ENCODE results near the gene CNPPD1. TPM values are rescaled to one million over a fixed set of nuclear protein-coding genes. Genes with fewer than 3 reads are reported as not detected.

Gene CNPPD1
- total RNA-seq, 1 donor from 2014 or later, result 56.4 TPM

- DNase-seq (ENCODE audit: low spot score), result no peak
Measured at GRCh38 chr2:219179601-219180465, 3.1 kb upstream of the CNPPD1 start.

- peak; percentile 70 for DNase-seq (ENCODE audit: low spot score)
Measured at GRCh38 chr2:219178377-219179175, 1.9 kb upstream of the CNPPD1 start.

GRCh38 chr2:219177552-219178376, 1.0 kb upstream of the CNPPD1 start, which contains the start of gene RETREG2:
TSS of gene RETREG2 (plus strand) at chr2:219178275. CDS start at chr2:219178353, 78 bp downstream.
- peak; percentile 88 for DNase-seq (ENCODE audit: low spot score)

GRCh38 chr2:219175928-219176817, 552 bp downstream of the CNPPD1 start:
- DNase-seq (ENCODE audit: low spot score), result peak; percentile 65

GRCh38 chr2:219175486-219175885, 1.2 kb downstream of the CNPPD1 start:
- DNase-seq (ENCODE audit: low spot score), result no peak

GRCh38 chr2:219174801-219175200, 1.9 kb downstream of the CNPPD1 start:
- no peak for DNase-seq (ENCODE audit: low spot score)

GRCh38 chr2:219174146-219174545, 2.6 kb downstream of the CNPPD1 start:
- DNase-seq (ENCODE audit: low spot score), result no peak

- DNase-seq (ENCODE audit: low spot score), result no peak
Measured at GRCh38 chr2:219173176-219173575, 3.5 kb downstream of the CNPPD1 start.

- no peak for DNase-seq (ENCODE audit: low spot score)
Measured at GRCh38 chr2:219172231-219173154, 4.2 kb downstream of the CNPPD1 start.

GRCh38 chr2:219171231-219171651, 5.5 kb downstream of the CNPPD1 start:
- DNase-seq (ENCODE audit: low spot score), result no peak

GRCh38 chr2:219169930-219170654, 6.6 kb downstream of the CNPPD1 start, which contains the start of gene SLC23A3:
TSS of gene SLC23A3 (minus strand) at chr2:219170029. CDS start at chr2:219169984, 45 bp downstream.
- DNase-seq (ENCODE audit: low spot score), result no peak

- no peak for DNase-seq (ENCODE audit: low spot score)
Measured at GRCh38 chr2:219168932-219169331, 7.8 kb downstream of the CNPPD1 start.

- no peak for DNase-seq (ENCODE audit: low spot score)
Measured at GRCh38 chr2:219168526-219168925, 8.2 kb downstream of the CNPPD1 start.

GRCh38 chr2:219167997-219168396, 8.7 kb downstream of the CNPPD1 start:
- no peak for DNase-seq (ENCODE audit: low spot score)

- no peak for DNase-seq (ENCODE audit: low spot score)
Measured at GRCh38 chr2:219165058-219165911, 11.4 kb downstream of the CNPPD1 start.

- no peak for DNase-seq (ENCODE audit: low spot score)
Measured at GRCh38 chr2:219163156-219163555, 13.6 kb downstream of the CNPPD1 start.

GRCh38 chr2:219161097-219161496, 15.6 kb downstream of the CNPPD1 start:
- no peak for DNase-seq (ENCODE audit: low spot score)

Data from ureter (tissue), 1 donor.